ENCODE data around the gene CCDC90B. TPM values are rescaled to one million over a fixed set of nuclear protein-coding genes. Genes with fewer than 3 reads are reported as not detected.

CCDC90B gene
- total and polyA plus RNA-seq, 2 of the 13 experiments (the other 11 are each of a cell fraction or from before 2014, with no cell fraction given), result 17.1 to 46.1 TPM

- Histone ChIP-seq H3K9ac (ENCODE audit: insufficient read depth, low read depth, low read length) (no peak overlapping the region), H3K27ac (ENCODE audit: extremely low read length, insufficient read depth, low read length) (no peak overlapping the region), H3K79me2 (ENCODE audit: insufficient read depth, low read length) (no peaks in the 10 kb centered on the region), H3K9me3 (ENCODE audit: low read length) (no peaks in the 10 kb centered on the region), H3K4me2 (ENCODE audit: low read depth, low read length) (no peak overlapping the region), H3K36me3 (replicated peaks in 1 of 2; ENCODE audit: control insufficient read depth in 1 of 2, insufficient read depth in 2 of 2, low read length in 2 of 2) (no peaks in the 10 kb centered on the region), H3K27me3 (ENCODE audit: control insufficient read depth in 1 of 2, insufficient read depth in 2 of 2, low read length in 2 of 2) (peaks cover 0 to 1% of the 10 kb centered on the region in 2 experiments; a peak in 2 of 5 replicates), H3K4me1 (ENCODE audit: insufficient read depth, low read length) (no peaks in the 10 kb centered on the region), H4K20me1 (ENCODE audit: insufficient read depth, low read length) (no peaks in the 10 kb centered on the region), H3K4me3 (replicated peaks in 1 of 3; ENCODE audit: insufficient read depth in 1 of 3, low read depth in 2 of 3, low read length in 3 of 3) (no peak overlapping the region), H2AFZ (ENCODE audit: low read length) (no peak overlapping the region)
- WGBS (ENCODE audit: low lambda C conversion rate), result 28% methylated on average over 8 of the region's 8 CpGs
- DNase-seq (ENCODE audit: low spot score), result peak; percentile 22
- intact Hi-C loops (cut with micrococcal nuclease; ENCODE audit: unreplicated experiment) (loop anchor here (1.0 kb wide), 2 partner anchors 597 to 601 kb away; no protein-coding TSS in a partner anchor), in situ Hi-C loops (cut with HindIII; ENCODE audit: extremely low pct_ligation_motif_present, low pct_unique_long_range_greater_than_20kb) (no loop called here)
- ATAC-seq, result peak; percentile 91
- no TSS peak for BruUV-seq (replicated peaks)
- no peak for FAIRE-seq
- POLR2A ChIA-PET, result no interaction called here
- CTCF ChIA-PET (ENCODE audit: low intra/inter-chr PET ratio, low total read pairs), result interaction anchor here (1.1 kb wide), 1 partner anchor 601 kb away, joined by 8 read pairs; no protein-coding TSS in a partner anchor
- TF ChIP-seq, protein P1, sequence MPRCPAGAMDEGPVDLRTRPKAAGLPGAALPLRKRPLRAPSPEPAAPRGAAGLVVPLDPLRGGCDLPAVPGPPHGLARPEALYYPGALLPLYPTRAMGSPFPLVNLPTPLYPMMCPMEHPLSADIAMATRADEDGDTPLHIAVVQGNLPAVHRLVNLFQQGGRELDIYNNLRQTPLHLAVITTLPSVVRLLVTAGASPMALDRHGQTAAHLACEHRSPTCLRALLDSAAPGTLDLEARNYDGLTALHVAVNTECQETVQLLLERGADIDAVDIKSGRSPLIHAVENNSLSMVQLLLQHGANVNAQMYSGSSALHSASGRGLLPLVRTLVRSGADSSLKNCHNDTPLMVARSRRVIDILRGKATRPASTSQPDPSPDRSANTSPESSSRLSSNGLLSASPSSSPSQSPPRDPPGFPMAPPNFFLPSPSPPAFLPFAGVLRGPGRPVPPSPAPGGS (CRISPR knock-in tag; IDR thresholded peaks at IDR 0.05), result no peak
- no peak for TF ChIP-seq ZFP36 (IDR thresholded peaks at IDR 0.05; ENCODE audit: borderline replicate concordance, low read depth, low read length, partially characterized antibody)
- no peak for TF ChIP-seq ZNF607 (CRISPR knock-in tag; IDR thresholded peaks at IDR 0.05; ENCODE audit: borderline replicate concordance)
- TF ChIP-seq TEAD2 (CRISPR knock-in tag; IDR thresholded peaks at IDR 0.05), result no peak
- TF ChIP-seq, protein P2, sequence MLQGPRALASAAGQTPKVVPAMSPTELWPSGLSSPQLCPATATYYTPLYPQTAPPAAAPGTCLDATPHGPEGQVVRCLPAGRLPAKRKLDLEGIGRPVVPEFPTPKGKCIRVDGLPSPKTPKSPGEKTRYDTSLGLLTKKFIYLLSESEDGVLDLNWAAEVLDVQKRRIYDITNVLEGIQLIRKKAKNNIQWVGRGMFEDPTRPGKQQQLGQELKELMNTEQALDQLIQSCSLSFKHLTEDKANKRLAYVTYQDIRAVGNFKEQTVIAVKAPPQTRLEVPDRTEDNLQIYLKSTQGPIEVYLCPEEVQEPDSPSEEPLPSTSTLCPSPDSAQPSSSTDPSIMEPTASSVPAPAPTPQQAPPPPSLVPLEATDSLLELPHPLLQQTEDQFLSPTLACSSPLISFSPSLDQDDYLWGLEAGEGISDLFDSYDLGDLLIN (CRISPR knock-in tag; IDR thresholded peaks at IDR 0.05; ENCODE audit: borderline replicate concordance), result no peak
- TF ChIP-seq, protein P3, sequence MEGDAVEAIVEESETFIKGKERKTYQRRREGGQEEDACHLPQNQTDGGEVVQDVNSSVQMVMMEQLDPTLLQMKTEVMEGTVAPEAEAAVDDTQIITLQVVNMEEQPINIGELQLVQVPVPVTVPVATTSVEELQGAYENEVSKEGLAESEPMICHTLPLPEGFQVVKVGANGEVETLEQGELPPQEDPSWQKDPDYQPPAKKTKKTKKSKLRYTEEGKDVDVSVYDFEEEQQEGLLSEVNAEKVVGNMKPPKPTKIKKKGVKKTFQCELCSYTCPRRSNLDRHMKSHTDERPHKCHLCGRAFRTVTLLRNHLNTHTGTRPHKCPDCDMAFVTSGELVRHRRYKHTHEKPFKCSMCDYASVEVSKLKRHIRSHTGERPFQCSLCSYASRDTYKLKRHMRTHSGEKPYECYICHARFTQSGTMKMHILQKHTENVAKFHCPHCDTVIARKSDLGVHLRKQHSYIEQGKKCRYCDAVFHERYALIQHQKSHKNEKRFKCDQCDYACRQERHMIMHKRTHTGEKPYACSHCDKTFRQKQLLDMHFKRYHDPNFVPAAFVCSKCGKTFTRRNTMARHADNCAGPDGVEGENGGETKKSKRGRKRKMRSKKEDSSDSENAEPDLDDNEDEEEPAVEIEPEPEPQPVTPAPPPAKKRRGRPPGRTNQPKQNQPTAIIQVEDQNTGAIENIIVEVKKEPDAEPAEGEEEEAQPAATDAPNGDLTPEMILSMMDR (CRISPR knock-in tag; IDR thresholded peaks at IDR 0.05), result peak; percentile 80
- no peak for TF ChIP-seq ZBTB43 (CRISPR knock-in tag; conservative IDR thresholded peaks at IDR 0.05)
- no peak for TF ChIP-seq ZNF383 (CRISPR knock-in tag; IDR thresholded peaks at IDR 0.05; ENCODE audit: borderline replicate concordance)
- no peak for TF ChIP-seq CENPT (CRISPR knock-in tag; IDR thresholded peaks at IDR 0.05; ENCODE audit: low read depth)
- TF ChIP-seq ZNF740 (CRISPR knock-in tag; IDR thresholded peaks at IDR 0.05), result no peak
- TF ChIP-seq SMC3 (IDR thresholded peaks at IDR 0.05; ENCODE audit: low read length), result peak; percentile 65; the same call in 1 of the 2 replicates
- TF ChIP-seq ZUFSP (CRISPR knock-in tag; IDR thresholded peaks at IDR 0.05; ENCODE audit: borderline replicate concordance), result no peak
- no peak for TF ChIP-seq SRSF4 (IDR thresholded peaks at IDR 0.05; ENCODE audit: low read depth, low read length, poor library complexity, severe bottlenecking)
These were observed 67.1 kb downstream of the CCDC90B start for GRCh38 chr11:83219095-83219494.

Measured in HepG2 (cell line).